ENCODE data around the gene ALKBH3. TPM values are rescaled to one million over a fixed set of nuclear protein-coding genes. Genes with fewer than 3 reads are reported as not detected.

The ALKBH3 gene
- total and polyA plus RNA-seq, 10 of the 15 experiments (the other 5 are each of a cell fraction or from before 2014, with no cell fraction given), result 22.1 to 50.8 (median 38.5) TPM

GRCh38 chr11:43835104-43835503 lies 45.5 kb upstream of the ALKBH3 start (continued):
- no peak for TF ChIP-seq CHD2 (IDR thresholded peaks at IDR 0.05; ENCODE audit: borderline replicate concordance, low read depth, low read length)
- TF ChIP-seq SPI1 (IDR thresholded peaks at IDR 0.05; ENCODE audit: borderline replicate concordance, insufficient read depth, low read depth, low read length), result no peak
- TF ChIP-seq RFX5 (IDR thresholded peaks at IDR 0.05; ENCODE audit: low read depth, low read length), result no peak
- no peak for TF ChIP-seq CBX3 (IDR thresholded peaks at IDR 0.05; ENCODE audit: borderline replicate concordance, low read depth)
- TF ChIP-seq SMARCA5 (IDR thresholded peaks at IDR 0.05), result no peak
- TF ChIP-seq FOXM1 (IDR thresholded peaks at IDR 0.05; ENCODE audit: low read depth, low read length), result no peak
- no peak for TF ChIP-seq CREM (IDR thresholded peaks at IDR 0.05; ENCODE audit: low read depth)
- TF ChIP-seq HDAC6 (IDR thresholded peaks at IDR 0.05; ENCODE audit: unreplicated experiment), result no peak

GRCh38 chr11:43837879-43838278 lies 42.8 kb upstream of the ALKBH3 start:
- H3K4me3 ChIP-seq, result no peak overlapping the region
- no peaks in the 10 kb centered on the region for H3K79me2 ChIP-seq (ENCODE audit: control insufficient read depth, insufficient read depth, low read length)
- H4K20me1 ChIP-seq (ENCODE audit: control insufficient read depth, insufficient read depth), result no peaks in the 10 kb centered on the region
- no peak for DNase-seq (ENCODE audit: low read depth, low spot score)
- peak; percentile 76 for ATAC-seq
- ChIA-PET POLR2A (no interaction called here), SMC1A (ENCODE audit: uncharacterized antibody, unreplicated experiment) (interaction anchor here (1.2 to 2.2 kb wide), 4 partner anchors 8 to 50 kb away, joined by 4 to 15 read pairs (median 4); no protein-coding TSS in a partner anchor), RAD21 (ENCODE audit: unreplicated experiment) (interaction anchor here (1.8 kb wide), 1 partner anchor 14 kb away, joined by 8 read pairs; no protein-coding TSS in a partner anchor), CTCF (interaction anchor here (1.1 to 5.4 kb wide), 6 partner anchors 9 to 193 kb away, joined by 3 to 35 read pairs (median 7); no protein-coding TSS in a partner anchor)
- intact Hi-C loops (cut with micrococcal nuclease; ENCODE audit: unreplicated experiment) (no loop called here), in situ Hi-C loops (cut with MboI) (no loop called here)
- FAIRE-seq, result peak; percentile 35
- TF ChIP-seq KLF5 (IDR thresholded peaks at IDR 0.05; ENCODE audit: partially characterized antibody) (no peak), NR2F1 (conservative IDR thresholded peaks at IDR 0.05) (peak; percentile 67; the same call in 1 of the 2 replicates), BCLAF1 (IDR thresholded peaks at IDR 0.05) (no peak), JUNB (IDR thresholded peaks at IDR 0.05) (peak; percentile 15; the same call in 1 of the 2 replicates), PAX8 (IDR thresholded peaks at IDR 0.05) (no peak), JUND (IDR thresholded peaks at IDR 0.05; ENCODE audit: low read depth, low read length) (no peak), ATF7 (IDR thresholded peaks at IDR 0.05; ENCODE audit: low read depth) (peak; percentile 59; the same call in 1 of the 2 replicates)
- H3K27ac ChIP-seq (ENCODE audit: control insufficient read depth, insufficient read depth), result no peak overlapping the region
- TSS peak; percentile 27 for BruUV-seq (replicated peaks)
- H3K9me3 ChIP-seq (replicated peaks; ENCODE audit: control insufficient read depth, insufficient read depth, low read length), result no peaks in the 10 kb centered on the region
- no peak overlapping the region for H3K4me2 ChIP-seq (ENCODE audit: control insufficient read depth, insufficient read depth)
- H3K9ac ChIP-seq (ENCODE audit: control insufficient read depth, insufficient read depth, low read length), result no peak overlapping the region
- peaks cover 2 to 14% of the 10 kb centered on the region in 2 experiments; a peak in 3 of 4 replicates for H3K36me3 ChIP-seq (ENCODE audit: control insufficient read depth in 2 of 2, insufficient read depth in 2 of 2, low read length in 1 of 2)
- no peaks in the 10 kb centered on the region for H3K4me1 ChIP-seq (ENCODE audit: control insufficient read depth, insufficient read depth, low read length)
- H3K27me3 ChIP-seq (replicated peaks in 1 of 2; ENCODE audit: control insufficient read depth in 2 of 2, insufficient read depth in 2 of 2, low read length in 1 of 2), result no peaks in the 10 kb centered on the region
- 50% methylated on average over 4 of the region's 4 CpGs for WGBS (ENCODE audit: insufficient coverage, insufficient replicate concordance, low lambda C conversion rate, missing lambda C conversion rate)
- H2AFZ ChIP-seq (ENCODE audit: control insufficient read depth, low read depth, low read length), result no peak overlapping the region

Measured in GM12878 (cell line).